GM19238 (cell line): ENCODE data around the gene MRPS9.

Source experiments
- DNase-seq: peaks from one replicate; pipeline ENCODE4 v3.0.0; 2011; ENCODE audit warnings: low spot score; ENCODE audit not compliant: insufficient read length

Gene MRPS9

GRCh38 chr2:105037572-105038382 is at the start of gene MRPS9:
MRPS9 (plus strand) TSS chr2:105038069; CDS start chr2:105038093, 24 bp downstream.
- DNase-seq: peak; percentile 88

DNA sequence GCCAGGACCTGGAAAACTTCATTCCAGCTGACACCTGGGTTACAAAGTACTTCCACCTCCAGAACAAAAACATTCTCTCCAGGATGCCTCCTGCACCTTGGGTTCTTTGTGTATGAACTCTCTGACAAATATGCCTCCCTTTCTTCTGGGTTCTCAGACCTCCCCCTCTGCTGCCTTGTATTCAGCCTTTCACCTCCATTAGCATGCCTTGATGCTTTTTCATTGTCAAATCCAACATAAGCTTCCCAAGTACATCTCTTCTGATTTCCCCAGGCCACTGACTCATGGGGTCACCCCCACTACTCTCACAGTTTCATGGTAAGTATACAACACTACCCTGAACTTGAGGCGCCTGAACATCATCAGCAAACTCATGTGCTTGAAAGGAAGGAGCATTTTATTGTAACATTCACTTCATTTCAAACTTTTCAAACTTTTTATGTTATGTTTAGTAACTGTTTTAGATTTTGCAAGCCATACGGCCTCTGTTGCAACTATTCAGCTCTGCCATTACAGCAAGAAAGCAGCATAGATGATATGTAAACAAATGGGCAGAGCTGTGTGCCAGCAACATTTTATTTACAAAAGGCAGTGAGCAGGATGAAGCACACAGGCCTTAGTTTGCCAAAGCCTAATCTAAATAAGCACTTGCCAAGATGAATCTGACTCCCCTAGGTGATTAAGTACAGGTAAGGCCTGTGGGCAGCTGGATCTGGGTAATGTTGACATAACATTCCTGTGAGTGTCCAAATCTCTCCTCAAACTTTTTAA is 32.5 kb upstream of the MRPS9 start:
- DNase-seq: no peak

DNA sequence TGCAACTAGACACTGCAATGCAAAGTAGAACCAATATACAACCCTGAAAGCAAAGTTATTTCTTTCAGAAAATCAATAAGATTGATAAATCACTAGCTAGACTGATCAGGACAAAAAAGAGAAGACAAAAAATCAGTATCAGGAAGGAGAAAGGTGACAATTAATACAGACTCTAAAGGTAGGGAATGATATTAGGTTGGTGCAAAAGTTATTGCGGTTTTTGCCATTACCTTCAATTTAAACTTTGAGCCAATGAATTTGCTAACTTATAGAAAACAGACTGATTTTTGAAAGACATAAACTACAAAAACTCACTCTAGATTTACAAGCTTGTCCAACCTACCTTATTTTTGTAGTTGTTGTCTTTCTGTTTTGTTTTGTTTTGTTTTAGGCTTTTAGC is 30.5 kb upstream of the MRPS9 start:
- no peak for DNase-seq

GRCh38 chr2:105032476-105032875 is 5.4 kb upstream of the MRPS9 start:
- no peak for DNase-seq

- no peak for DNase-seq
Measured at GRCh38 chr2:105034170-105034569, 3.7 kb upstream of the MRPS9 start.

DNA sequence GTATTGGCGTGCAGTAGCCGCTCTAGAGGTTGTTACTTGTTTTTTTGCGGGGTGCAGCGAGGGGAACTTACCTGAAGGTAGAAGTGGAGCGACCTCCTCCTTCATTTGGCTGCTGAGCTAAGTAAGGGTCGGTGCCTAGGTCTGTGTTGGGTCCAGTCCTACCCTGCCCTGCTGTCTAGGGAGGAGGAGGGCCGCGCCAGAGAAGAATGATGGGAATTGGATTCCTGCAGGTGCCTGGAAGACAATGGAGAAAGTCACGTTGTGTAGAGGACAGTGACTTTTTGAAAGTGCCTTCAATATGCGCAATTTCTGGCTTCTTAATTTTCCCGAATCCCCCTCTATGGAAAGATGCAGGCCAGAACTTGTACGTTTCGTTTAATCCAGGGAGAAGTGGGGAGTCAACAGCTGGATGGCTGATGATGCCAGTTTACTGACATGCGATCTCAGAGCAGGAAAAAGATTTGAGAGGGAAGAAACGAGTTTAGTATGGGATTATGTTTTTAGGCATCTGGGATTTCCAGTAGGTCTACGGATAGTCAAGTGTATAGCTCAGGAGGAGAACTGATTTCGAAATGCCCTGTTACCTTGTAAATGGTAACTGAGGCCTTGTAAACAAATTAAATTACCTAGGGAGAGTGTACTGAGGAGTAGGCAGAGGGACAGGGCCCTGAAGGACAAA is 653 bp downstream of the MRPS9 start:
- DNase-seq: no peak

GRCh38 chr2:105039559-105039958 is 1.7 kb downstream of the MRPS9 start:
- DNase-seq: no peak

DNA sequence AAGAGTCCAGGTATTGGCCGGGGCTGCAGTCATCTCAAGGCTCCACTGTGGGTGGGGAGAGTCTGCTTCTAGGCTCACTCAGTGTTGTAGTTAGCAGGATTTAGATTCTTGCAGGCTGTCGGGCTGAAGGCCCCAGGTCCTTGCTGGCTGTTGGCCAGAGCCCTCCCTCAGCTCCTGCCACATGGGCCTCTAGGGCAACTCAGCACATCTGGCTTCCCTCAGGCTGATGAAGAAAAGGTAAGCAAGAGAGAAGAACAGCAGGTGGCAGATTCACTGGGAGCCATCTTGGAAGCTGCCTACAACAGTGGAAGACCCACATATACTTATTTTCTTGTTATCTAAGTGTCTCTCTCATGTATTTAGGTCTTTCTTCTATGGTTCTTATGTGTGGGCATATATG is 4.3 kb downstream of the MRPS9 start:
- no peak for DNase-seq

DNA sequence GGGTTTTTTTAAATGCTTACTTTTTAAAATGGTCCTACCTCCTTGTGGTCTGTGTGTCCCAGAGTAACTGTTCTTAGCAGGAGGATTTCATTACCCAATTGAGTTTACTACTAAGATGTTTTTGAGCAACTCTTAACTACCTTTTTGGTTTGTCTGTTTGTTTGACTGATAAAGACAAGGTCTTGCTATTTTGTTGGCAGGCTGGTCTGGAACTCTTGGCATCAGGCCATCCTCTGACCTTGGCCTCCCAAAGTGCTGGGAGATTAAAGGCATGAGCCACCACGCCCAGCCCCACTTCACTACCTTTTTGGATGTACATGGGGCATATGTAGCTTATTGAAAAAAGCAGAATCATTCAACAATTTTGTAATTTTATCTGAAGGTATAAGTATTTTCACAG is 14.9 kb downstream of the MRPS9 start:
- no peak for DNase-seq

GRCh38 chr2:105055613-105056012 is 17.7 kb downstream of the MRPS9 start:
- no peak for DNase-seq

DNA sequence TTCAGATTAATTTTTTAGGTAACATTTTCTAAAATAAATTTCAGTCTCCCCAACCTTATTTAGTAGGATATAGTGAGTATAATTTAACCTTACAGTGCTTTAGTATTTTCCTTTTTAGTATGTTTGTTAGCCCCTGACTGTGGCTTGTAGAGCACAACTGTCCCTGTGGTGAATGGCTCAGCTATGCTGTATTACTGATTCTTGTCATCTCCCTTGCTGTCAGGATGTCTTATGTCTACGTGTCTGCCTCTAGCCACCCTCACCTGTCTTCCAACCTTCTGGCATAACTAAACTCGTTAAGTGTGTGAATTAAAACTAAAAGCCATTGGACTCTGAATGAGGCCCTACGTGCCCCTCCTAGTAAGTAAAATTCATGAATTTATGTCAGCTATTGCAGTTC is 18.4 kb downstream of the MRPS9 start:
- DNase-seq: no peak

GRCh38 chr2:105057005-105057404 is 19.1 kb downstream of the MRPS9 start:
- DNase-seq: no peak

DNA sequence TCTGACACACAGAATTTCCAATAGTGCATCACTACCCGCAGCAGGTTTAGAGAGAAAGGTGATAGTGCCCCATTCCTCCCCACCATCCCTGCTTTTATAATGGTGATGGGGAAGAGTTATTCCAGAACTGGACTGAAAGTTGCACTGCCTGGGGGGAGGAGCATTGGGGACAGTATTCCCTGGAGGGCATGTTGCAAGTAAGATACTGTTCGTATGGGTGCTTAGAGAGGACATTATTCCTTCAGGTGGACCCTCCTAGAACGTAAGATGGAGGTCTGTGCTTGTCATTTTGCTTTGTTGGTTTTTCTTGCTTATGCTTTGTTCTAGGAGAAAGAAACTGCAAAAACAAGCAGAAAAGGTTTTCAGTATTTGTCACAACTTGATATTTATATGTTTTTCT is 23.7 kb downstream of the MRPS9 start:
- DNase-seq: no peak

DNA sequence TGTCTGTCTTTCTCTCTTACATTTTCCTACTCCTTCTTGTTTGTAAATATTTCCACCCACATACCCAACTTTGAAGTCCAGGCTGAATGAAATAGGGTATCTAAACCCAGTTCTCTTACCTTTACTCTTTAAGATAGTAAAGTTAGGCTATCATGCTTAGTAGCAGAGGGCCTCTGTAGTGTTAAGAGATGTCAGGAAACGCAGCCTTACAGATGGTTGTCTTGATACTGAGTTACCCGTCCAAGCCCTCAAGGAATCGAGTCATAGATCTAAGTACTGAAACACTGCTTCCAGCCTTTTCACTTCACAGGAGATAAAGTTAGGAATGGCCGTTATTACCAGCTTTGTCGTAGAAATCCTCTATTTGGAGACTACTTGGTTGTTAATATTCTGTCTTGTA is 24.3 kb downstream of the MRPS9 start:
- DNase-seq: no peak

- no peak for DNase-seq
Measured at GRCh38 chr2:105068387-105068786, 30.5 kb downstream of the MRPS9 start.

DNA sequence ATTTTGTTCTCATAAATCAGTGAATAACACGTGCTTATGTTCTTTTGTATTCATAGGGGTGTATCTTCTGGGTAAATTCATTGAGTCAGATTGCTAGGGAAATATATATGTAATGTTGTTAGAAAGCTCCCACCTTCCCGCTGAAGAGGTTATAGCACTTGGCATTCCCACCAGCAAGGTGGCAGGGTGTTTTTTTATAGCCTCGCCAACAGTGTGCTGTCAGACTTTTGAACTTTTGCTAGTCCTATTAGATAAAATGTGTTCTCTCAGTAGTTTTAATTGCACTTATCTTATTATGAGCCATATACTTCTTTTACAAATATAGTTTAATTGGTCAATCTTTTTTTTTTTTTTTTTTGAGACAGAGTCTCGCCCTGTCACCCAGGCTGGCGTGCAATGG is 31.0 kb downstream of the MRPS9 start:
- DNase-seq: no peak

- DNase-seq: no peak
Measured at GRCh38 chr2:105070010-105070865, 32.4 kb downstream of the MRPS9 start.

- DNase-seq: no peak
Measured at GRCh38 chr2:105071379-105071778, 33.5 kb downstream of the MRPS9 start.

DNA sequence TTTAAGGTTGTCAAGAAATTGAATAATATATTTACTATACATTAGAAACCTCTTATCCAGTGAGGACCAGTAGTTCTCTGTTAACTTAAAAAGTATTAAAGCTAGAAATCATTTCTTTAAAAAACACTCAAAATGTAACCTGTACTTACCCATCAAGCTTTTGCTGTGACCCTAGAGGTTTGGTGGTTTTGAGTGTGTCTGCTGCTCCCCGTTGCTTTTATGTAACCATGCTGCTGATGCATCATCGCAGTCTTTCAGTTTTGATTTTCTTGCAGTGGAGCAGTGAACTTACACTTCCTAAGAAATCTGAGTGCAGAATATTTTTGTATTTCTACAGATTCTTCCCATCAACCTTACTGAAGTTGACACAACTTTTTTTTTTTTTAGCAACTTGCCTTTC is 34.2 kb downstream of the MRPS9 start:
- DNase-seq: no peak

DNA sequence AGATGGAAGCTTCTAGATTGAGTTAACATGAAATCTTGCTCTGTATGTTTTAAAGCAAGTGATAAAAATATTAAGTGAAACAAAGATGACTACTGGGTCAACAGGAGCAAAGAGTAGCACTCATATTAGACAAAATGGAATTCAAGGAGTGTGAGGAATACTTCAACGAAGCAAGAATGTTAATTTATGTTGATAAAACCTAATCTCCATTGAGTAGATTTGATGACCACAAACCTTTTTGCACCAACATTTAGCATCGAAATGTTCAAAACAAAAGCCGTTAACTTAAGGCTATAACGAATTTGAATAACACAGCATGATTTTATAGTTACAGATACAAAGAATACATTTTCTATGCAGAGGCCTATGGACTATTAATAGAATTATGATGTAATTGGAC is 35.7 kb downstream of the MRPS9 start:
- DNase-seq: no peak

- no peak for DNase-seq
Measured at GRCh38 chr2:105076121-105076520, 38.3 kb downstream of the MRPS9 start.
